Nucleus accumbens (tissue), 56 donors: ENCODE measurements around the gene PRKAG2.
"Not testable (repeated sequence)": the region's sequence is repeated elsewhere in the genome, so short reads cannot be mapped to it uniquely, and the experiment has no call there.

Experiments used
- DNase-seq, 56 donors: peaks; one replicate each; lab custom pipeline; 2025; lab: John Stamatoyannopoulos, UW

The PRKAG2 gene

GRCh38 chr7:151876899-151877777 lies at the start of gene PRKAG2:
TSS of gene PRKAG2 (minus strand) at chr7:151877115. CDS start at chr7:151876620, 495 bp downstream.
- DNase-seq: peak in 38 of 56 donors; percentile 11 to 78 (median 48)

- no peak for DNase-seq
Observed at GRCh38 chr7:151926336-151926712, 49.4 kb upstream of the PRKAG2 start.

DNA sequence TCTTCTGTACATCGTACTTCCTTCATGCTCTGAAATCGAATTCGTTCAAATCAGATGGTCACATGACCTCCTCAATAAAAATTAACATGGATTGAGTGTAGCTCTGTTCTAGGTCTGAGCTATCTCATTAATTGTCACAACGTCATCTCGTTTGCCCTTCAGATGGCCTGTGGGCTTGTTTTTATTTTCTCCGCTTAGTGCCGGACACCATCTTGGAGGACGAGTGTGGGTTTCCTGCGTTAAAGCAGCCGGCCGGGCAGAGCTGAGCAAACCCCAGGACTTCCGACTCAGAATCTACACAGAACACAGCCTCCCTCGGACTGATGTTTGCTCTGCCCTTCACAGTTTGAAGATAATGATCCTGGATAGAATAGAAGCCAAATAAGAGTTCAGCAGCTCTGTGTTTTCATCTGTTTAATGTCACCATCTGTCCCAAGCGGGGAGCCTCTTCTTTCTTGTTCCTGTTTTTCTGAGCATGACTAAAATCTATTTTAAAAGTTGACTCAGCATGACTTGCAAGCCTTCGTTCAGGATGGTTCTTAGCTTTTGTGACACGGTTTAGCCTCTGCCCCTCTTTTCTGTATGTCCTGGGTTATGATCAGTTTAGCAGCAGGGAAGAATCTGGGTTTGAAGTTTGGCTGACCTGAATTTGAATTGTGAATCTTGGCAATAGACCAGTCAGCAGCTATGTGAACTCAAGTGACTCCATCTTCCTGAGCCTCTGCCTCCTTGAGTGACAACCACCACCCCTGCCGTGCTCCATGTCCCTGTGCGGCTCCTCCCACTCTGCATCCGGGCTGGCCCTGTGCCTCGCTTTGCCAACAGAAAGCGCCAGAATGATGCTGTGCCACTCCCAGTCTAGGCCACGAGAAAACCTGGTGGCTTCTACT lies 48.8 kb upstream of the PRKAG2 start:
- DNase-seq: peak in 3 of 56 donors; percentile 16 to 45 (median 24)

DNA sequence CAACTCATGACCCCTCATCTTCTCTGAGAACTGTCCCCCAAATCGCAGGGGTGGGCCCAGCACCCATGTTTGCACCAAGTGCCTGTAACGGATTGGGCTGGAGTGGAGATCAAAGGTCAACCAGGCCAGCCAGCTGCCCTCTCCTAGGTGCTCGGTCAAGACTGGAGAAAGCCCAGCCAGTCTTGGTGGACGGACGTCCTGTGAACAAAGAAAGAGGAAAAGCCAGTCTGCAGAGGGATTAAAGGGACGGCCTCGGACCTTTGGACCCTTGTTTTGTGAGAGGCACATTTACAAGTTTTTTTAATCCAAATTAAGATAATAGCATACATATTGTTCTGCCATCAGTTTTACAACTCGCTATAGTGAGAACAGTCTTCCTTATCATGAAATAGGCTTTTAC lies 47.6 kb upstream of the PRKAG2 start:
- no peak for DNase-seq

DNA sequence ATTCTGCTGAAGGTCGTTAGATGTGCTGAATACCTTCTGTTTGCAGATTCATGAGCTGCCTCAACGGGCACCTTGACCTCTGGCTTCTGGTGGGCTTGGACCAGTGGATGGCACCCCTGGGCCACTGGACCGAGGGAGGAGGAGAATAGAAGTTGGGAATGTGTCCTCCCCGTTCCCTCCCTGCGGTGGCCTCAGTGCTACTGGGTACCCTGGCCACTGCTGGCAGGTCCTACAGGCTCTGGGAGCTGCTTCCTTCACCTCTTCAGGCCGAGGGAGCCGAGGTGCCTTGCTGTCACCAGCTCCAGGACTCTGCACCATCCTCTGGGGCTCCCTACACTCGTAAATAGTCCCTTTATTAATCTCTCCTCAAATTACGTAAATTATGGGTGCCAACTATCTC lies 47.1 kb upstream of the PRKAG2 start:
- DNase-seq: no peak

GRCh38 chr7:151923097-151923876 lies 46.4 kb upstream of the PRKAG2 start:
- DNase-seq: peak in 3 of 56 donors; percentile 3 to 22 (median 18)

DNA sequence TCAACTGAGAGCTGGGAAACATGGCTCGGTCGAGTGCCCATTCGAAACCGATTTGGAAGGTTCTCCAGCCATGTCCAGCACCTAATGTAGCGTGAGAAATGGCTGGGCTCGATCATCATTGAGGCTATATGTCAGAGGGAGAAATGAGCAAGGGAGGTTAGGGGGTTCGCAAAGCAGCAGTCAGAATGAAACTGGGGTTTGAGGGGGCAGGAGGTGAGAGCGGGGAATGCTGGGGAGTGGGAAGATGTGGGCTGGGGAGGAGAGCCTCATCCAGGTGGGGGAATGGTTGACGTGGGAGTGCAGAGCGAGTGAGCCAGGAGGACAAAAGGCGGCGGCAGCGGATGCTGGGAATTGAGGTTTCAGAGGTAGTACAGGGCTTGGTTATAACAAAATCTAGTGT lies 44.5 kb upstream of the PRKAG2 start:
- DNase-seq: no peak

- DNase-seq: no peak
Observed at GRCh38 chr7:151920488-151920887, 43.6 kb upstream of the PRKAG2 start.

- DNase-seq: no peak
Observed at GRCh38 chr7:151919595-151919994, 42.7 kb upstream of the PRKAG2 start.

GRCh38 chr7:151918510-151918843 lies 41.6 kb upstream of the PRKAG2 start:
- DNase-seq: no peak

GRCh38 chr7:151917791-151918509 lies 41.0 kb upstream of the PRKAG2 start:
- no peak for DNase-seq

DNA sequence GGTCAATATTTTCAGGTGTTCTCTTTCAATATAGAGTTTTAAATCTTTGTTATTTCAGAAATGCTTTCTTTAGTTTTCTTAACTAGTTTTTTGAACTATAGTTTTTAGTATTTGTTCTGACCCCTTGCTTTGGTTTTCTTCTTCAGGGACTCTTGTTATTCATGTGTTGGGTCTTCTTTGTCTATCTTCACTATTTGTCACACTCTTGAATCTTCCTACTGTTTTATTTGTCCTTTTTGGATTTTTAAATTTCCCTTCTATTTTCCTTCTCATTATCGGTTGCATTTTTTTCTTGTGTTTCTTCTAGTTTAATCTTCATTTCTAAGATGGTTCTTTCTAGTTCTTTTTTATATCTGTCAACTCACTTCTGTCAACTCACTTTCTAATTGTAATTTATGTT lies 37.1 kb upstream of the PRKAG2 start:
- no peak for DNase-seq

- DNase-seq: not testable (repeated sequence)
Observed at GRCh38 chr7:151910655-151911054, 33.7 kb upstream of the PRKAG2 start.

- DNase-seq: not testable (repeated sequence)
Observed at GRCh38 chr7:151907115-151907514, 30.2 kb upstream of the PRKAG2 start.

GRCh38 chr7:151905766-151906165 lies 28.9 kb upstream of the PRKAG2 start:
- no peak for DNase-seq

DNA sequence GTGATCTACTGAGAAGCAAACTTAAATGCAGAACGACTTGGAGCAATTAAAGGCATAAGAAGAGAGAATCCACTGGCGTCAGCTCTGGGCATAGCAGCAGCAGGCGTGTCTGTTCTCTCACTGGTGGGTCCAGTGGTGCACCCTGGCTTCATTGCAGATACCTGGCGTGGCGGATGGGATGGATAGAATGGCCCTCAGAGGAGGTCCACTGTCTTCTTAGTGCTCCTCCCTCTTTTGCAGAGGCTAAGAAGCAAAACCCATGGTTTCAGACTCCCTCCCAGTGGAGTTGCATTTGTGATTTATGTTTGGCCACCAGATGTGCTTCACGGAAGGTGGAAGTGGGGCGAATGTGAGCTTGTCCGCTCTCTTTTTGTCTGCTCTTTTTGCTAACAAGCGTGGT lies 28.4 kb upstream of the PRKAG2 start:
- no peak for DNase-seq

DNA sequence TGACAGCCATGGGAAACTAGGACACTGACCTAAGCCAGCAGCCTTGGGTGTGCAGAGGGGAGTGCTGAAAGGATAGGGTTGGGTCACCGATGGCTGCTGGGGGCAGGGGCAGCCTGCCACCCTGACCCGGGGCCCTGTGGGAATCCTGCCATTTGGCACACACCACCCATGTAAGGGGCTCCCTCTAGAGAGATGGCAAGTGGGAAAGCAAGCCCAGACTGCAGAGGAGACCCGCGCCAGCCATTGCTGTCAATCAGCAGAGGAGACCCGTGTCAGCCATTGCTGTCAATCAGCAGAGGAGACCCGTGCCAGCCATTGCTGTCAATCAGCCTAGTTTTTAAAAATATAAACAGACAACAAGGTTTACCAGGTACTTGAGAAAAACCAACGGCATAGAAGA lies 27.4 kb upstream of the PRKAG2 start:
- no peak for DNase-seq

- DNase-seq: no peak
Observed at GRCh38 chr7:151903249-151904032, 26.5 kb upstream of the PRKAG2 start.

DNA sequence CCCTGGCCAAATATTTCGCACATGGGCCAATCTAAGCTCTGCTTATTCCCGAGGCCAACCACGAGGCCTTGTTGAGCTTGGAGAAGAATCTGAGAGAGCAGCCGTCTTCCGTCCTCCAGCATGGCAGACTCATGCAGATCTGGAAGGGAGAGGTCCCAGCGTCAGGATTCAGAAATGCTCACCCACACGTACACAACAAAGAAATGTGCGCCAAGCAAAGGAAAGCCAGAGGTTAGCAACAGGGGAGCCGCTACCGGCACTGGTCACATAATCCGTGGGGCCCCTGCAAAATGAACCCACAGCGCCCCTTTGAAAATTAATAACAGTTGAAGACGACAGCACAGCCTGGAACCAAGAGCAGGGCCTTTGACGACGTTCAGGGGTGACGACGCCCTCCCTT lies 25.4 kb upstream of the PRKAG2 start:
- no peak for DNase-seq
